BLaER1 (cell line): Measurements from ENCODE around the gene TRMT11.

ENCODE experiments used
- H3K27ac ChIP-seq: shearing (Covaris generic); formaldehyde crosslinking; 2 replicates; pipeline ENCODE4 v1.8.1; 2022
- H3K27me3 ChIP-seq: shearing (Covaris generic); formaldehyde crosslinking; 2 replicates; pipeline ENCODE4 v1.8.1; 2022
- H3K36me3 ChIP-seq: shearing (Covaris generic); formaldehyde crosslinking; 2 replicates; pipeline ENCODE4 v1.8.1; 2022
- H3K4me1 ChIP-seq: shearing (Covaris generic); formaldehyde crosslinking; 2 replicates; pipeline ENCODE4 v1.8.1; 2022
- H3K4me2 ChIP-seq: shearing (Covaris generic); formaldehyde crosslinking; 2 replicates; pipeline ENCODE4 v1.8.1; 2022
- H3K4me3 ChIP-seq: shearing (Covaris generic); formaldehyde crosslinking; 2 replicates; pipeline ENCODE4 v1.8.1; 2022
- H3K9ac ChIP-seq: shearing (Covaris generic); formaldehyde crosslinking; 2 replicates; pipeline ENCODE4 v1.8.1; 2022
- H3K9me3 ChIP-seq: shearing (Covaris generic); formaldehyde crosslinking; 2 replicates; pipeline ENCODE4 v1.8.1; 2022
- H4K20me1 ChIP-seq: shearing (Covaris generic); formaldehyde crosslinking; 2 replicates; pipeline ENCODE4 v1.8.1; 2022
- Cebpa-rat ChIP-seq: shearing (Covaris generic); IDR thresholded peaks from 2 replicates; pipeline ENCODE4 v1.8.1; 2022

TRMT11 gene

GRCh38 chr6:125988280-125988679 is 1.9 kb downstream of the TRMT11 start:
- no peak overlapping the region for H3K4me3 ChIP-seq
- no peaks in the 10 kb centered on the region for H3K27me3 ChIP-seq
- no peak overlapping the region for H3K4me2 ChIP-seq
- no peaks in the 10 kb centered on the region for H3K36me3 ChIP-seq
- H3K4me1 ChIP-seq: peaks cover 18% of the 10 kb centered on the region
- no peaks in the 10 kb centered on the region for H3K9me3 ChIP-seq
- no peak overlapping the region for H3K9ac ChIP-seq
- no peak for TF ChIP-seq Cebpa-rat
- H3K27ac ChIP-seq: no peak overlapping the region
- H4K20me1 ChIP-seq: peaks cover 19% of the 10 kb centered on the region

GRCh38 chr6:125989631-125990030 is 3.3 kb downstream of the TRMT11 start:
- Histone ChIP-seq H3K4me3 (no peak overlapping the region), H3K4me1 (peaks cover 18% of the 10 kb centered on the region), H3K27ac (no peak overlapping the region), H3K27me3 (no peaks in the 10 kb centered on the region), H3K9me3 (no peaks in the 10 kb centered on the region), H3K9ac (no peak overlapping the region), H3K4me2 (no peak overlapping the region), H3K36me3 (no peaks in the 10 kb centered on the region), H4K20me1 (peaks cover 24% of the 10 kb centered on the region)
- TF ChIP-seq Cebpa-rat: no peak

- Histone ChIP-seq H4K20me1 (peaks cover 34% of the 10 kb centered on the region), H3K9ac (no peak overlapping the region), H3K27ac (no peak overlapping the region), H3K4me2 (no peak overlapping the region), H3K36me3 (no peaks in the 10 kb centered on the region), H3K27me3 (no peaks in the 10 kb centered on the region), H3K4me3 (no peak overlapping the region), H3K4me1 (peaks cover 7% of the 10 kb centered on the region; the same call in 1 of the 2 replicates), H3K9me3 (no peaks in the 10 kb centered on the region)
- TF ChIP-seq Cebpa-rat: no peak
These were observed 5.3 kb downstream of the TRMT11 start for GRCh38 chr6:125991653-125992052.

GRCh38 chr6:125994670-125995488 is 8.5 kb downstream of the TRMT11 start:
- H3K36me3 ChIP-seq: 0 out of 2 replicates have a peak, but pooled peaks cover under 1% of the 10 kb centered on the region
- H3K27me3 ChIP-seq: no peaks in the 10 kb centered on the region
- H4K20me1 ChIP-seq: peaks cover 34% of the 10 kb centered on the region
- H3K4me2 ChIP-seq: no peak overlapping the region
- no peak overlapping the region for H3K27ac ChIP-seq
- H3K4me3 ChIP-seq: no peak overlapping the region
- TF ChIP-seq Cebpa-rat: no peak
- no peak overlapping the region for H3K9ac ChIP-seq
- H3K4me1 ChIP-seq: no peaks in the 10 kb centered on the region
- no peaks in the 10 kb centered on the region for H3K9me3 ChIP-seq

GRCh38 chr6:125995972-125996580 is 9.7 kb downstream of the TRMT11 start:
- Histone ChIP-seq H3K4me3 (no peak overlapping the region), H3K27me3 (no peaks in the 10 kb centered on the region), H3K4me2 (no peak overlapping the region), H3K27ac (no peak overlapping the region), H3K9ac (no peak overlapping the region), H3K4me1 (no peaks in the 10 kb centered on the region), H3K36me3 (peaks cover 7% of the 10 kb centered on the region; the same call in 1 of the 2 replicates), H4K20me1 (peaks cover 34% of the 10 kb centered on the region), H3K9me3 (no peaks in the 10 kb centered on the region)
- no peak for TF ChIP-seq Cebpa-rat

GRCh38 chr6:126002755-126003679 is 16.7 kb downstream of the TRMT11 start:
- Histone ChIP-seq H3K9me3 (no peaks in the 10 kb centered on the region), H3K4me3 (no peak overlapping the region), H3K4me1 (no peaks in the 10 kb centered on the region), H4K20me1 (no peaks in the 10 kb centered on the region), H3K36me3 (peaks cover 10% of the 10 kb centered on the region; the same call in 1 of the 2 replicates), H3K27ac (no peak overlapping the region), H3K4me2 (no peak overlapping the region), H3K27me3 (no peaks in the 10 kb centered on the region), H3K9ac (no peak overlapping the region)
- TF ChIP-seq Cebpa-rat: no peak

GRCh38 chr6:126007800-126008199 is 21.5 kb downstream of the TRMT11 start:
- H3K4me3 ChIP-seq: no peak overlapping the region

DNA sequence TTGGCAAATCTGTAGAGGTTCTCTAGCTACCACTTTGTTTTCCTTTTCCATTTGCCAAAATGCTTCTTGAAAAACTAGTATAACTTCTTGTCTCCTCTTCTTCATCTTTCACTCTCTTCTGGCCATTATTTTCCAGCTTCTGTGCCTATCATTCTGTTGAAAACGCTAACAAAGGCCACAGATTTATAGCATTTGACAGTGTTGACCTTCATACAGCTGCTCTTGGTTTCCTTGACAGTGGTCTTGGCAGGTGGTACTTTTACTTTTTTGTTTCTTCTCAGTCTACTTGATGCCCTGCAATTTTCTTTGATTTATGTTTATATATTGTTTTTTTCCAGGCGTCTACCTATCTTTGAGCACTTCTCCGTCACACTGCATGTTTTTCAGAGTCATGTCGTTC is 23.7 kb downstream of the TRMT11 start:
- TF ChIP-seq Cebpa-rat: no peak
- Histone ChIP-seq H3K9me3 (no peaks in the 10 kb centered on the region), H3K4me2 (no peak overlapping the region), H3K4me3 (no peak overlapping the region), H3K4me1 (no peaks in the 10 kb centered on the region), H3K36me3 (peaks cover 39% of the 10 kb centered on the region), H3K27ac (no peak overlapping the region), H4K20me1 (no peaks in the 10 kb centered on the region), H3K9ac (no peak overlapping the region), H3K27me3 (no peaks in the 10 kb centered on the region)

More at GRCh38 chr6:126007800-126008199, 21.5 kb downstream of the TRMT11 start:
- H3K4me2 ChIP-seq: no peak overlapping the region
- H3K27me3 ChIP-seq: no peaks in the 10 kb centered on the region
- H4K20me1 ChIP-seq: no peaks in the 10 kb centered on the region
- H3K9me3 ChIP-seq: no peaks in the 10 kb centered on the region
- H3K36me3 ChIP-seq: peaks cover 27% of the 10 kb centered on the region
- TF ChIP-seq Cebpa-rat: no peak
- no peak overlapping the region for H3K9ac ChIP-seq
- H3K27ac ChIP-seq: no peak overlapping the region
- H3K4me1 ChIP-seq: no peaks in the 10 kb centered on the region

GRCh38 chr6:126015863-126016262 is 29.5 kb downstream of the TRMT11 start:
- Histone ChIP-seq H3K9ac (no peak overlapping the region), H3K27ac (no peak overlapping the region), H3K4me3 (no peak overlapping the region), H3K9me3 (no peaks in the 10 kb centered on the region), H3K4me2 (no peak overlapping the region), H3K4me1 (no peaks in the 10 kb centered on the region), H4K20me1 (no peaks in the 10 kb centered on the region), H3K27me3 (no peaks in the 10 kb centered on the region), H3K36me3 (peaks cover 50% of the 10 kb centered on the region)
- TF ChIP-seq Cebpa-rat: no peak
